GM21737 (cell line): Measurements from ENCODE around the gene RPRD1B.
A peak's percentile ranks its signal among the peaks of the same experiment; 100 is the strongest.

ENCODE experiments used
- ATAC-seq: cut with Tn5 transposase; IDR thresholded peaks from one replicate; pipeline ENCODE4 v1.9.1; 2021; ENCODE audit warnings: mild to moderate bottlenecking, moderate library complexity; ENCODE audit not compliant: unreplicated experiment

Gene RPRD1B

GRCh38 chr20:38034108-38034649 is 633 bp downstream of the RPRD1B start:
- no peak for ATAC-seq

GRCh38 chr20:38034961-38035360 is 1.4 kb downstream of the RPRD1B start:
- no peak for ATAC-seq

DNA sequence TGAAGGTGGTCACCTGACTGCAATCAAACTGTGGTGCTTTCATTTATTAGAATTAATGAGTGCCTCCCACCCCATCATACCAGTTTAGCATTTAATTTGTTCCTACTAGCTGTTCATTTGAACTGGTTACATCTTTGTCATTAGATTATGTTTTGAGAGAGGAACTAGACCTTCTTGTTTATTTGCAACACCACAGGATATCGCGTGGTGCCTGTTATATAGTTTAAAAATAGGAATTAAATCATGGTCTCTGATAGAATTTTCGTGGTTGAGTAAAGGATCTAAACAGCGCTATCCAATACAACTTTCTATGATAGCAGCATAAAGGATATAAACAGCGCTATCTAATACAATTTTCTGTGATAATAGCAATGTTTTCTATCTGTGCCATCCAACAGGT is 2.8 kb downstream of the RPRD1B start:
- ATAC-seq, result no peak

- no peak for ATAC-seq
Observed at GRCh38 chr20:38040276-38040675, 6.7 kb downstream of the RPRD1B start.

GRCh38 chr20:38043512-38044300 is 10.2 kb downstream of the RPRD1B start:
- no peak for ATAC-seq

- no peak for ATAC-seq
Observed at GRCh38 chr20:38044685-38045084, 11.1 kb downstream of the RPRD1B start.

GRCh38 chr20:38046572-38046971 is 13.0 kb downstream of the RPRD1B start:
- no peak for ATAC-seq

- no peak for ATAC-seq
Observed at GRCh38 chr20:38049800-38050199, 16.3 kb downstream of the RPRD1B start.

DNA sequence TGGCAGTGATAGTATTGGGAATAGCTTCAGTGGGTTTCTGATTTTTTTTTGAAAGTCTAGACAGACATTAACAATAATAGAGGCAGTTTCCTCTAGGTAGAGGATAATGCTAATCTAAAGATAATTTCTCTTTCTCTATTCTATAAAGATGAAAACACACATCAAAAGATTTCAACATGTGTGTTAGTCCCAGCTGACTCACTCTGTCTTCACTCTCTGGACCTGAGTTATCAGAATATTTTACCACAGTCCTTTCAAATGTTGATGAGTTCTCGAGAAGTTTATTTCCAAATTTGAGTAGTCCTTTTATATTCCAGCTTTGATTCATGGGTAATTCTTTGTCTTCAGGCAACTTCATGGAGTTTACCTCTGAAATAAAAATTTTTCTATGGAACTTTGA is 17.1 kb downstream of the RPRD1B start:
- ATAC-seq, result no peak

DNA sequence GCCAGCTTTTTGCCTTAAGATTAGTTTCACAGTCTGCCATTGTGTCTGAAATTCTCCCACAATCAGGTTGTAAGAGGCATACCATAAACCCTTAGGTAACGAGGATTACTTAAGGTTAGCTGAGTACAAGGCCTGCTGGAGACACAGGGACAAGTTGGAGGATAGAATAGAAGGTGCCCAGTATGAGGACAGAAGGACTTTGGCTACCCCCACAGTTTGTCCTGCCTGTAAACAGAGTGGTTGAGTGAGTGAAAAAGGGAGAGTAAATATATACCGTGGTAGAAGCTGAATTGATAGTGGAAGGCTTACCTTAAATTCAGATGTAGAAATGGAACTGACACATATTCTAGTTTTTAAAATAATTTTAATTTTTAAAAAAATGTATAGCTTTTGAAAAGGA is 19.3 kb downstream of the RPRD1B start:
- ATAC-seq, result no peak

DNA sequence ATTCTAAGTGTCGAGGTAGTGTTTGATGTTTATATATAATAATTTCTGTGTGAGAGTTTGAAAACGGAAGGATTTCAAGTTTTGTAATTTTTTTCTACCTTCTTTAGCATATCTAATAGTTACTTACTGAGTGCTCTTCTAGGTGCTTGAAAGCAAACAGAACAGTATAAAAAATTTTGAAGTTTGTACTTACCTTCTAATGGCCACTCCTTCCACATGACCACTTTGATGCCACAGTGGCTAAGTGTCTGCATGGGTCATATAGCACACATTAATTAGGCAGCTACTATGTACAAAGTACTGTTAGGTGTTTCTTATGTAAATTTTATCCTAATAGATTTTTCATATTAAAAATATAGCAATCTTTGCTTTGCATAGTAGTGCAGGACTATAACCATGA is 21.1 kb downstream of the RPRD1B start:
- no peak for ATAC-seq

DNA sequence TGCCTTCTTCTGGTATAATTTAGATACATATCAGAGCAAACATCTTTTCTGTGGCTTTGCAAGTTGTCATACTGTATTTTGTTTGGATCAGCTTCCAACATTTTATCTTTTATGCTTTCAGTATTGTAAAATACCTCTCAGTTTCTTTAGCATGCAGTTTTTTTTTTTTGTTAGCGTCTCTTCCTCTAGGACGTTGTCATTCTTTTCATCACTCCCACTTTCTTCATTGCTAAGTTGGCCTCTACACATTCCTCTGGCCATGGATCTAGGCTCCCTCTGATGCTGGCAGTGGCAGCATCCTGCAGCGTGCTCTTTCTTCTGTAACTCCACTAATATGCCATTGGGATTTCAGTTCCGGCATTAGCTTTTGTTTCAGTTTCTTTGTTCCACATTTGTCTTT is 21.7 kb downstream of the RPRD1B start:
- no peak for ATAC-seq

GRCh38 chr20:38055848-38056247 is 22.3 kb downstream of the RPRD1B start:
- no peak for ATAC-seq

DNA sequence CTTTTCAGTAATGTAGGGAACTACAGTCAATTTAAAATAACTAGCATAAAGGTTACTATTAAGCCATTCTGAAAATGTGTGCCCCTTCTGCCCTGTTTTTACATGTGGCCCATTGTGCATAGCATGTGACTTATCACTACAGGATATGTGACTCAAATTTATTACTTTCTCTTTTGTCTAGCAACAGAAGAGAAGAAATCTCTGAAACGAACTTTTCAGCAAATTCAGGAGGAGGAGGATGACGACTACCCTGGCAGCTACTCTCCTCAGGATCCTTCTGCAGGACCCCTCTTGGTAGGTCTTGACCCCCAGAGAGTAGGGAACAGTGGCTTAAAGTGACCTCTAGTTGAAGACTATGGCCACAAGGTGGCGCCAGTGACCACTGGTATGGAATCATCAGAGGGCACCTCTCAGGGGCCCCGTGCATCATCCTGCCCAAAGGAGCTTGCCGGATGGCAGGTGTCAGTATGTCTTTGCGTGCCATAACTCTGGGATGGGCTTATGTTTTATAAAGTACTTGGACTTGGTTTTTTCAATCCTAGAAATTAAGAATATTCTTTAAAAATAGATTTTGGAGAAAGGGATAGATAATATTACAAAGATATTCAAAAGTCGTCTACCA is 23.9 kb downstream of the RPRD1B start:
- ATAC-seq, result peak; percentile 52

GRCh38 chr20:38059832-38060231 is 26.3 kb downstream of the RPRD1B start:
- no peak for ATAC-seq

GRCh38 chr20:38060536-38060935 is 27.0 kb downstream of the RPRD1B start:
- ATAC-seq, result no peak

DNA sequence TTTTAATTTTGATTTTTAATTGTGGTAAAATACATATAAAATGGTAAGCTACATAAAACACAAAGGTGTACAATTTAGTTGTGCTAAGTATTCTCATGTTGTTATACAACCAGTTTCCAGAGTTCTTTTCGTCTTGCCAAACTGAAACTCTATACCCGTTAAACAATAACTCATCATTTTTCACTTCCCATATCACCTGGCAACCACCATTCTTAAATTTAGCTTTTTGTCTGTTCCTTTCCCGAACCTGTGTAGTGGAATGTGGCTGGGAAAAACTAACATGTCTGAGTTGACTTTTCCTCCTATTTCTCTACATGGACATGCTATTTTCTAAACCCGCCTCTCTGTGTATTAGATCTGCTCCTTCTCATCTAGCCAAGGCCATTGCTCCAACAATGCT is 27.6 kb downstream of the RPRD1B start:
- ATAC-seq, result no peak

DNA sequence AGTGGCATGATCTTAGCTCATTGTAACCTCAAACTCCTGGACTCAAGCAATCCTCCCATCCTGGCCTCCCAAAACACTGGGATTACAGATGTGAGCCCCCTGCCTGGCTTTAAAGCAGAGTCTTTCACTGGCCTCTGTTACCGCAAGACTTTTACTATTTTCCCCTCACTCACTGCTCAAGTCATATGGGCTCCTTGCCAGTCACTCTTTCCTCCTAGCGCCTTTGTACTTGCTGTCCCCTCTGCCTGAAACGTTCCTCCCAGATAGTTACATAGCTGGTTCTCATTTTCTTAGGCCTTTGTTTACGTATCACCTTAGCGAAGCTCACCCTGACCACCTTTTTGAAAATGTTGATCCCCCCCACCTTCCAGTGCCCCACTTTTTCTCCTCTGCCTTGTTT is 29.3 kb downstream of the RPRD1B start:
- ATAC-seq, result no peak

GRCh38 chr20:38063911-38064530 is 30.5 kb downstream of the RPRD1B start:
- no peak for ATAC-seq

- ATAC-seq, result no peak
Observed at GRCh38 chr20:38065764-38066375, 32.3 kb downstream of the RPRD1B start.

DNA sequence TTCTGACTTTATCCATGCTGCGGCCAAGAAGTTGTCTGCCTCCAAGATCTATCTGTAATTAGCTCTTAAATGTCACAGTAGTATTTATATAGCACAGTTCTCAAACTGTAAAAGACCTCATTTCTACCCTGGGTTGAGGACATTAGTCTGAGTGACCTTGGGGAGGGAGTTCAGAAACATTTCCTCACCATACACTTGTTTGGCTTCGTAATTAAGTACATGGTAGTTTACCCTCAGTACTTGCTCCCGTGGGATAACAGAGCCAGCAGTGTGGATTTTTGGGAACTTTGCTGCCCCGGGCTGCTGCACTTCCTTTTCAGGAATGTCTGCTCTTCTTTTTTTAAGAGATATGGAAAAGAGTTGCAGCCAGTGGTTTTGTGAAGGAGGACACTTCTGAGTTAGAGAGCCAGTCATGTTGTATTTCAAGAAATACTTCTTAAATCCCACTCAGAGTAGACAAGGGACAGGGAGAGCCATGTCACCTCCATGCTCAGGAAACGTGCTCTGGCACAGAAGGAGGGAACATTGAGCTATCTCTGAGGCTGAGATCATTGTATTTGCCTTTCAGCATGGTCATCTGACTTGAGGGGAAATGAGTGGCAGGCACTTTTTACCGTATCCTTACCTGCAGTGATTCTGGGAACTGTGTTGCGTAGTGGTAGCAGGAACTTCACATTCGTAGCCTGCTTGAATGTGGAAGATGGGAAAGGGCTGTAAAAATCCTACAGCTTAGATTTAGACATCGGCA is 33.6 kb downstream of the RPRD1B start:
- no peak for ATAC-seq
